GM12892 (cell line): ENCODE results near the gene OLFML2B. TPM values are rescaled to one million over a fixed set of nuclear protein-coding genes. Genes with fewer than 3 reads are reported as not detected.
"Not testable (repeated sequence)": the region's sequence is repeated elsewhere in the genome, so short reads cannot be mapped to it uniquely, and the experiment has no call there.

Experiments
- DNase-seq: peaks from one replicate; pipeline ENCODE4 v3.0.0; 2011; ENCODE audit not compliant: insufficient read length
- FAIRE-seq: peaks from 2 replicates; lab custom pipeline; 2011; peaks lifted over from hg19 to GRCh38; lab: Jason Lieb, UNC
- POLR2A ChIP-seq: IDR thresholded peaks from 2 replicates; pipeline ENCODE4 v1.6.1; 2011; ENCODE audit warnings: low read depth, low read length, control low read depth
- POLR2AphosphoS5 ChIP-seq: IDR thresholded peaks from 2 replicates; pipeline ENCODE4 v1.6.1; 2011; ENCODE audit warnings: low read depth, low read length, control low read depth
- TAF1 ChIP-seq: IDR thresholded peaks from 2 replicates; pipeline ENCODE4 v1.6.1; 2011; ENCODE audit warnings: low read depth, mild to moderate bottlenecking, control low read depth, low read length, borderline replicate concordance
- polyA plus RNA-seq: library from polyadenylated mRNA; unstranded; fragments of >200 nt; gene quantifications from one replicate; pipeline ENCODE4 v1.2.1, GENCODE V29; 2012; ENCODE audit warnings: missing spikeins, inconsistent platforms; ENCODE audit not compliant: missing spikeins

OLFML2B gene
- polyA plus RNA-seq, result not detected

DNA sequence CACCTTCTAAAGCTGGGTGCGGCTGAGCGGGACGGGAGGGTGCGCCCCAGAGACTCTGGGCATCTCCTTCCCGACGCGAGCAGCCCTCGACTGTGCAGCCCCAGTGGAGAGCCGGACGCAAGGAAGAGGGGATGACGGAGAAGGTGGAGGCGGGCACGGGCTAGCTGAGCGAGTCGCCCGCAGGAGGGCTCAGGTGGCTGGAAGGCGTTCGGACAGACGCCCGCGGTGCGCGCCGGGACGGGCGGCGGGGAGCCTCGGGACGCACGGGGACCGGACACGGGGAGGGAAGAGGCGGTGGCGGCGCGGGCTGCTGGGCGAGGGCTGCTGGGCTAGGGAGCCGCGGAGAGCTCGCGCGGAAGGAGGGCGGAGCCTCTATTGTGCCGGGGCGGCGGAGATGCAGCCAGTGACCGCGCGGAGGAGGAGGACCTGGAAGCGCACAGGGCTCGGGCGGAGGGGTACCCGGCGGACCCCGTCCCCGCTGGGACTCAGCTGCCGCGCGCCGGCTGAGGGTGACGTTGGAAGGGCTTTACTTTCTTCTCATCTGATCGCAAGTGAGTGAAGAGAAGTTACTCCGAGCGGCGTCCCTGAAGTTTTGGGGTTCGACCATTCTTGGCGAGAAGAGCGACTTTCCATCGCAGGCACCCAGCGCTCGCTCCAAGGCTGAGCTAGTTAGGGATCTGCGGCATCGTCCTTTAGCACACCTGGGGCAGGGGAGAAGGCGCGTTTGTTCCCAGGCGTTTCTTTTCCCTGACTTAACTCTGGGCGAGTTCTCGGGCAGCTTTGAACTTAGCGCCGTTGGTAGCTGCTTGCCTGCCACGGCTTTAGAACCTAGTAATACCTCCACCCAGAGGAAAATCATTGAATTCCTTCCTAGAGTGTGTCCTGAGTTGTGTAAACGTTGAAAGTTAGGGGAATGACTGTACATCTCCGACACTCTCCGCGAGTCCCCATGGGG lies at the start of gene OLFML2B:
TSS of gene OLFML2B (minus strand) at position 323 of the 955 bp plus-strand sequence. CDS start 439 bp downstream, outside the sequence.
- FAIRE-seq (no peak), DNase-seq (peak; percentile 56)
- TF ChIP-seq POLR2AphosphoS5, result no peak
- TF ChIP-seq TAF1, result no peak
- TF ChIP-seq POLR2A, result no peak

DNA sequence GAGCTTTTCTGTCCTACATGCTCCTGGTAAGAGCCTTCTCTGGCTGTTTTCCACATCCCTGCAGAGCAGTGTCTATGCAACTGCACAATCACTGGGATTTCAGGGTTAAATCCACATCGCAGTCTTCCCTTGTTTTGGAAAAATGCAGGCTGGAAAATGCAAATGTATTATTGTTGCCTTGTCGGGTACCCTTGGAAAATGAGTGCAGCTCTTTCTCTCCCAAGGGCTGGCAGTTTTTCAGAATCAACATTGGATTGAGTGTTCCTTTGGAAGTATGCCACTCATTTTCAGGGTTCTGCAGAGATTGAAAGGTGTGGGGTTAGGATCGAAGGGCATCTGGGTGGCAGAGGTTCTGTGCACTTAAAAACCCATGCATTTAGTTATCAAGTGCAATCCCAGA lies 49.1 kb upstream of the OLFML2B start:
- DNase-seq, result no peak

DNA sequence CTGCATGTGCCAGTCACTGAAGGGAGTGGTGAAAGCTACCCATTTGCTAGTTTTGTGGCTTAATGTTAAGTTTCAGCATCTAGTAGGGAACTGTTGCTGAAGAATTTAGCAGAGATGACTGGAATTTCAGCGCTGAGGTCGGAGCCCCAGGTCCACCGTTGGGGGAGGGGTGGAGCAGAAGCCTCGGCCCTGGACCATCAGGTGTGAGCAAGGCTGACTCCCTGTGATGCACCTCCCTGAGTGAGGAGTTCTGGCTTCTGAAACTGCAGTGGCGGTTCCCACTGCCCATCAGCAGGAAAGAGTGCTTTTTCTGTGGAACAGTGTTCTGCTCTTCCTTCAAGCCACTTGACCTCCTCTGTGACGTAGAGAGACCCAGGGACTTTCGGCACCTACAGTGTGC lies 47.2 kb upstream of the OLFML2B start:
- DNase-seq, result no peak
- FAIRE-seq, result no peak
- TF ChIP-seq POLR2A (no peak), POLR2AphosphoS5 (no peak), TAF1 (no peak)

More for the DNA sequence above, 49.1 kb upstream of the OLFML2B start:
- no peak for FAIRE-seq
- TF ChIP-seq POLR2A, result no peak

DNA sequence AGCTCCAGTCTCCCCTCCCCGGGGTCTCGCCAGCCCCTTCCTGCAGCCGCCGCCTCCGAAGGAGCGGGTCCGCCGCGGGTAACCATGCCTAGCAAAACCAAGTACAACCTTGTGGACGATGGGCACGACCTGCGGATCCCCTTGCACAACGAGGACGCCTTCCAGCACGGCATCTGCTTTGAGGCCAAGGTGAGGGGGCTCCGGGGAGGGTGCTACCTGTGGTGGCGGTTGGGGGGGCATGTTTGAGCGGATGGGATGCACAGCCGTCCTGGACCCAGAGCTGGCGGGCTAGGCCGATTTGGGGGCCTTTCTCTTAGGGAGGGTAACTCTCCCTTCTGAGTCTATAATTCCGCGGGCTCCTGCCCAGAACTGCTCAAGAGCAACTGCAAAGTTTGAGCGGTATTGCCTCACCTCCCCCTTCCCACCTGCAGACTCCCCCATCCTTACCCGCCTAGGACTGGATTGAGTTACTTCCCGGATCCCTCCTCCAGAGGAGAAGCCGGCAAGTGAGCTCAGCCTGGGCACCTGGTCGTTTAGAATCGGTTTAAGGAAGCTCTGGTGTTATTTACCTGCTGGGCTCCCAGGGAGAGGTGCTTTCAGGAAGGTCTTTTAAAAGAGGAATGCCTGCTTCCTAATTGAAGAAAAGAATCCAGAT lies 46.6 kb upstream of the OLFML2B start:
- TF ChIP-seq POLR2AphosphoS5 (no peak), POLR2A (no peak), TAF1 (no peak)
- no peak for DNase-seq
- FAIRE-seq, result no peak

DNA sequence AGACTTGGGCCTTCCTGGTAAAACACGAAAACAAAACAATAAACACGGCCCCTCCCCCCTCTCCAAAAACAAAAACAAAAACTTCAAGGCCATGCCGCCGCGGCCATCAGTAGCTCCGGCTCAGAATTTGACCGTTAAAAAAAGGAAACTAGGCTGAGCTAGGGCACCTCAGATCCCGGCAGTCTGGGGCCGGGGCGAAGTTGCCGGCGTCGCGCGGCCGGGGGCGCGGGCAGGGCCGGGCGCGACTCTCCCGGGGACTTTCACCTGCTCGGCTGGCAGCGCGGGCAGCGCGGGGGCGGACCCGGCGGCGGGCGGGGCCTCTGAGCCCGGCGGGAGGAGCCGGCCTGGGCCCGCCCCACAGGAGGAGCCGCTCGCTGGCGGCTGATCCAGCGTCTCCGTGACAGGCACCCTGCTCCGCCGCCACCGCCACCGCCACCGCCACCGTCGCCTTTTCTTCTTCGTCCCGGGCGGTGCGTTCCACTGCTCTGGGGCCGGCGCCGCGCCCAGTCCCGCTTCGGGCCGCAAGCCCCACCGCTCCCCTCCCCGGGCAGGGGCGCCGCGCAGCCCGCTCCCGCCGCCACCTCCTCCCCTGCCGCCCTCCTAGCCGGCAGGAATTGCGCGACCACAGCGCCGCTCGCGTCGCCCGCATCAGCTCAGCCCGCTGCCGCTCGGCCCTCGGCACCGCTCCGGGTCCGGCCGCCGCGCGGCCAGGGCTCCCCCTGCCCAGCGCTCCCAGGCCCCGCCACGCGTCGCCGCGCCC lies 45.8 kb upstream of the OLFML2B start, which contains the start of gene NOS1AP:
TSS of gene NOS1AP (plus strand) at position 358 of the 760 bp plus-strand sequence. CDS start 487 bp downstream, outside the sequence.
- FAIRE-seq (peak; percentile 56), DNase-seq (peak; percentile 79)
- TF ChIP-seq POLR2A (no peak), TAF1 (no peak), POLR2AphosphoS5 (no peak)

DNA sequence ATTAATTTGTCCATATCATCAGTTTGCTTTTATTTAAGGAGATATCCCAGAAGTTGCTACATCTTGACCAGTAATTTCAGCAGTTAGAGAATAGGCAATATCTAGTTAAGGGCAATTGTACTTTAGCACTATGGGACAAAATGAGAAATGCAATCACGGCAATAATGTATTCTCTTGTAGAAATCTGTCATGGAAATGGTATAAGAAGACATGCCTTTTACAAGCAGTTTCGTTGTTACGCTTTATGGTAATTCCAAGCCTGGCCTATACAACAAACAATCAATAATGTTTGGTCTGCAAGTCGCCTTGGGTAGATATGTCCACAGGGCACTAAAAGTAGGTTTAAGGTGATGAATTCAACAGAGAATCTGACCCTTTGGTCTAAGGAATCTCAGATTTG lies 44.6 kb upstream of the OLFML2B start:
- DNase-seq, result no peak
- TF ChIP-seq POLR2AphosphoS5 (no peak), TAF1 (no peak), POLR2A (no peak)
- no peak for FAIRE-seq

DNA sequence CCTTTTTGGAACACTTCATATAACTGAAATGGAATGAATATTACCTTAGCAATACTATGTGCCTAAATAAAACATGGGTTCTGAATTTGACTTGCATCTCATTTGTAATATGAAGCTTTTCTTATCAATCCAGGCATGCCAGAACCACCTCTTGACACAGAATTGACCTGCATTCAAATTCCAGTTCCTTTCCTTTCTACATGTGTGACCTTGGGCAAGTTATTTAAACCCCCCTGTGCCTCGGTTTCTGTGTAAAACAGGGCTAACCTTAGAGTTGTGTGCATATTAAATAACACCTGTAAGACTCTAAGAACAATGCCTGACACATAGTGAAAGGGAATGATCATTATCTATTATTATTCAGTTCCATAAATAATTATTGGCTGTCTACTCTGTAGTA lies 43.8 kb upstream of the OLFML2B start:
- FAIRE-seq (no peak), DNase-seq (no peak)
- TF ChIP-seq POLR2AphosphoS5, result no peak
- no peak for TF ChIP-seq POLR2A
- TF ChIP-seq TAF1, result no peak

DNA sequence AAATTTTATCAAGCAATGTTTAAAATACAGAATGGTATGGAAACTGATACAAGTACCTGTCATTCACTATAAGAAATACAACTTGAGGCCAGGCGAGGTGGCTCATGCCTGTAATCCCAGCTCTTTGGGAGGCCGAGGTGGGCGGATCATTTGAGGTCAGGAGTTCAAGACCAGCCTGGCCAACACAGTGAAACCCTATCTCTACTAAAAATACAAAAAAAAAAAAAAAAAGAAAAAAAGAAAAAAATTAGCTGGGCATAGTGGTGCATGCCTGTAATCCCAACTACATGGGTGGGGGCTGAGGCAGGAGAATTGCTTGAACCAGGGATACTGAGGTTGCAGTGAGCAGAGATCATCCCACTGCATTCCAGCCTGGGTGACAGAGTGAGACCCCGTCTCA lies 43.2 kb upstream of the OLFML2B start:
- not testable (repeated sequence) for FAIRE-seq, DNase-seq

DNA sequence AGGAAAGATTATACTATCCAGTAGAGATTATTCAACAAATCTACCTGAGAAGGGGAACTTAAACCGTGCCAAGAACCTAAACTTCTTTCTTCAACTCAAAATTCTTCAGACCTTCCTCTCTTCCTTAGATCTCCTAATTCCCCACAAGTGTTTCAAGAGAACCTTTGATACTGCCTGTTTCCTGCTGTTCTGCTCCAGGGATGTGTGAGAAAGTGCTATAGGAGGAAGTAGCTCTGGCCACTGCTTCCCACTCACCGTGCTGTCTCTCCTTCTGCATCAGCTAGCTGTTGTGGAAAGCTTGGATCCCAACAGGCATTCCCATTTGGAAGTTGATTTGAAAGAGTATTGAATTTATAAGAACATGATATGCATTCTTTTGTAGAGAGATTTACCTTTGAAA lies 41.3 kb upstream of the OLFML2B start:
- FAIRE-seq (no peak), DNase-seq (no peak)
- TF ChIP-seq POLR2AphosphoS5 (no peak), POLR2A (no peak), TAF1 (no peak)

DNA sequence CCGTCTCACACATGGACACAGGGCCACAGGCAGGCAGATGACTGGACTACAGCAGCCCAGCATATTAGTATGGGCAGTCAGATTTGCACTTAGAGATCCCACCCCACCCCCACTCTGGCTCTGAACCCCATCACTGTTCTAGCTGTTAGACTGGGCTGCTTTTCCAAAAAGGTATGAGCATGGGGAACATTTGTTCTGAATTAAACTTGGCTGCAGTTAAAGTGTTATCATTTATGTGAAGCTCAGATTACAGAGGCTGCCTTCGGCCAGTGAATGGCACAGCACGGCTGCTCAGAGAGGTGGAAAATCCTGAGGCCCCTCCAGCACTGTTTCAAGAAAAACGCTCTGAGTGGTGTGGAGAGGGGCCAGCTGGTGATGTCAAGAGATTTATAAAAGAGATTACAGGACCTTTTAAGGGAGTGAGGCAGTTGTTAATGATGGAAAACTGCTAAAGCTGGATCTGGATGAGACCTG lies 38.9 kb upstream of the OLFML2B start:
- FAIRE-seq, result no peak
- no peak for TF ChIP-seq TAF1
- TF ChIP-seq POLR2A, result no peak
- no peak for TF ChIP-seq POLR2AphosphoS5
- DNase-seq, result no peak

DNA sequence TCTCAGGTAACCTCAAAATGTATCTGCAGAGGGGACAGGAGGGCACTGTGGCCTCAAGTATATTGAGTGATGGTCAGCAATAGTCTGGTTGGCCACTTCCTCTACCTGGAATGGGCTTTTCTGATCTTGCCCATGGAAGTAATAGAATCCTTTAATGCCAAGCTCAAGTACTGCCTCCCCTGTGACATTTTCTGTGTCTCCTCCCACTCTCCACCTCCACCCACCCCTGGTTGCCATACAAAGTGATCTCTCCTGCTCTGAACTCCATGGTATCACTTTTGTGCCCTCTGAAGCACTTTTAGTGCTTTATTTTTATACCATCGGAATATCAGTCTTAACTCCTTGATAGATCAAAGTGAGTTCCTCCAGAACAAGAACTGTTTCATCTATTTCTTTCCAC lies 36.6 kb upstream of the OLFML2B start:
- FAIRE-seq, result no peak
- DNase-seq, result no peak
- TF ChIP-seq POLR2AphosphoS5 (no peak), TAF1 (no peak), POLR2A (no peak)
